ENCODE results near the gene OSBPL2. TPM values are rescaled to one million over a fixed set of nuclear protein-coding genes. Genes with fewer than 3 reads are reported as not detected.

Gene OSBPL2
- total RNA-seq, 2 experiments from 2014 or later = 17.2 to 40.0 TPM

GRCh38 chr20:62322492-62323041 is 84.2 kb downstream of the OSBPL2 start:
- TF ChIP-seq EZH2phosphoT487 (IDR thresholded peaks at IDR 0.05; ENCODE audit: borderline replicate concordance, low read depth, low read length) (no peak), CTCF (conservative IDR thresholded peaks at IDR 0.05; ENCODE audit: low read length) (no peak)
- CTCF ChIA-PET (ENCODE audit: unreplicated experiment) = no interaction called here

GRCh38 chr20:62323146-62323979 is 85.0 kb downstream of the OSBPL2 start:
- Histone ChIP-seq H4K20me1 (ENCODE audit: insufficient read depth, low read length) (no peaks in the 10 kb centered on the region), H3K4me2 (ENCODE audit: low read length) (no peak overlapping the region), H3K79me2 (ENCODE audit: insufficient read depth, low read depth, low read length) (no peaks in the 10 kb centered on the region), H3K4me1 (ENCODE audit: insufficient read depth, low read length, poor library complexity, severe bottlenecking) (peaks cover 12% of the 10 kb centered on the region), H3K4me3 (ENCODE audit: low read depth, low read length, poor library complexity, severe bottlenecking) (no peak overlapping the region), H3K27ac (ENCODE audit: low read depth, low read length, poor library complexity, severe bottlenecking) (no peak overlapping the region), H2AFZ (ENCODE audit: low read length) (no peak overlapping the region), H3K36me3 (ENCODE audit: insufficient read depth, low read length) (peaks cover 65% of the 10 kb centered on the region), H3K9me3 (ENCODE audit: low read length) (no peaks in the 10 kb centered on the region), H3K9me2 (ENCODE audit: insufficient read depth, low read length) (no peaks in the 10 kb centered on the region)
- no TSS peak for BruUV-seq (replicated peaks)
- TF ChIP-seq EZH2phosphoT487 (IDR thresholded peaks at IDR 0.05; ENCODE audit: borderline replicate concordance, low read depth, low read length) (no peak), CTCF (conservative IDR thresholded peaks at IDR 0.05; ENCODE audit: low read length) (no peak)
- ChIA-PET POLR2A (no interaction called here), CTCF (ENCODE audit: unreplicated experiment) (no interaction called here)
- intact Hi-C loops (cut with micrococcal nuclease; ENCODE audit: unreplicated experiment) = loop anchor here (5.0 kb wide), 1 partner anchor 44 kb away; the partner anchor contains the start of gene LAMA5
- no peak for DNase-seq (ENCODE audit: low spot score)

More at GRCh38 chr20:62322492-62323041, 84.2 kb downstream of the OSBPL2 start:
- no peaks in the 10 kb centered on the region for H3K9me2 ChIP-seq (ENCODE audit: insufficient read depth, low read length)
- H3K36me3 ChIP-seq (ENCODE audit: insufficient read depth, low read length) = peaks cover 58% of the 10 kb centered on the region
- POLR2A ChIA-PET = no interaction called here
- no TSS peak for BruUV-seq (replicated peaks)
- no peak for DNase-seq (ENCODE audit: low spot score)
- no peak overlapping the region for H3K4me2 ChIP-seq (ENCODE audit: low read length)
- H4K20me1 ChIP-seq (ENCODE audit: insufficient read depth, low read length) = no peaks in the 10 kb centered on the region
- no peaks in the 10 kb centered on the region for H3K79me2 ChIP-seq (ENCODE audit: insufficient read depth, low read depth, low read length)
- H2AFZ ChIP-seq (ENCODE audit: low read length) = no peak overlapping the region
- H3K27ac ChIP-seq (ENCODE audit: low read depth, low read length, poor library complexity, severe bottlenecking) = no peak overlapping the region
- no peak overlapping the region for H3K4me3 ChIP-seq (ENCODE audit: low read depth, low read length, poor library complexity, severe bottlenecking)
- no peaks in the 10 kb centered on the region for H3K9me3 ChIP-seq (ENCODE audit: low read length)
- intact Hi-C loops (cut with micrococcal nuclease; ENCODE audit: unreplicated experiment) = loop anchor here (5.0 kb wide), 1 partner anchor 45 kb away; the partner anchor contains the start of gene LAMA5
- H3K4me1 ChIP-seq (ENCODE audit: insufficient read depth, low read length, poor library complexity, severe bottlenecking) = peaks cover 12% of the 10 kb centered on the region

Measured in OCI-LY7 (cell line).